K562 (cell line): Measurements from ENCODE around the gene GOLGA2. TPM values are rescaled to one million over a fixed set of nuclear protein-coding genes. Genes with fewer than 3 reads are reported as not detected.

ENCODE experiments used
- ATAC-seq: fragments of 200-7000 bp; cut with Tn5 transposase; 3 replicates; pipeline ENCODE4 v1.9.1; 2020; ENCODE audit warnings: moderate library complexity
- BruUV-seq: library from RNA; stranded (reverse); fragments of 400-500 nt; replicated peaks from 2 replicates; lab custom pipeline; 2021; lab: Mats Ljungman, UMichigan
- CTCF ChIA-PET: fragments of 300-600 bp; formaldehyde crosslinking; extraction: SDS; loops from one replicate; lab custom pipeline; 2021; ENCODE audit warnings: low intra/inter-chr PET ratio; lab: Yijun Ruan, JAX
- POLR2A ChIA-PET: fragments of 300-600, 350-650 bp; sonication (Branson Sonifier 250); formaldehyde crosslinking; extraction: SDS; loops from one replicate; lab custom pipeline; 2021; ENCODE audit warnings: antibody characterized with exemption, inconsistent platforms; lab: Yijun Ruan, JAX
- DNase-seq, 4 experiments: peaks; one replicate each; pipeline versions ENCODE4 v3.0.0 to v3.0.0-alpha.2; 2011 to 2018; ENCODE audit warnings: low spot score in 3 of 4, mixed read lengths in 3 of 4; ENCODE audit errors: extremely low read depth in 1 of 4
- FAIRE-seq: peaks from 2 replicates; lab custom pipeline; 2011; peaks lifted over from hg19 to GRCh38; lab: Jason Lieb, UNC
- H2AFZ ChIP-seq: 2 replicates; pipeline ENCODE4 v1.6.0; 2011; ENCODE audit warnings: low read depth, low read length, control low read depth, inconsistent platforms
- H3K27ac ChIP-seq: fragments of 200-600 bp; 3 replicates; pipeline ENCODE4 v1.8.0; 2011; ENCODE audit warnings: low read depth, mild to moderate bottlenecking, control low read depth, inconsistent platforms, low read length, moderate library complexity, mixed read lengths; ENCODE audit errors: extremely low read depth
- H3K27me3 ChIP-seq, 2 experiments: fragments of 300-600 bp in 1 of 2; 2 replicates in 1 of 2; 3 replicates in 1 of 2; pipeline versions ENCODE4 v1.6.0 to v1.8.0; 2011; ENCODE audit warnings: inconsistent platforms in 2 of 2, low read length in 2 of 2, mild to moderate bottlenecking in 1 of 2, mixed read lengths in 1 of 2, moderate library complexity in 1 of 2; ENCODE audit not compliant: control insufficient read depth in 2 of 2, insufficient read depth in 2 of 2
- H3K36me3 ChIP-seq: fragments of 300-600 bp; 3 replicates; pipeline ENCODE4 v1.8.0; 2011; ENCODE audit warnings: mild to moderate bottlenecking, low read length, inconsistent platforms; ENCODE audit not compliant: control insufficient read depth, insufficient read depth
- H3K4me1 ChIP-seq, 2 experiments: fragments of 200-600 bp in 1 of 2; replicated peaks in 1 of 2; 2 replicates in 1 of 2; 3 replicates in 1 of 2; pipeline versions ENCODE4 v1.5.1 to v1.8.0; 2011; ENCODE audit warnings: inconsistent platforms in 2 of 2, low read length in 2 of 2, mild to moderate bottlenecking in 1 of 2, mixed read lengths in 1 of 2, moderate library complexity in 1 of 2; ENCODE audit not compliant: control insufficient read depth in 2 of 2, insufficient read depth in 2 of 2
- H3K4me2 ChIP-seq: 2 replicates; pipeline ENCODE4 v1.6.1; 2011; ENCODE audit warnings: low read length, control low read depth, inconsistent platforms, mixed read lengths; ENCODE audit not compliant: insufficient read depth
- H3K4me3 ChIP-seq: fragments of 200-600 bp; sonication (generic), shearing (Covaris generic); 2 replicates; pipeline ENCODE4 v1.5.1; 2016; ENCODE audit warnings: control low read depth, inconsistent platforms
- H3K79me2 ChIP-seq: fragments of 200-600 bp; 3 replicates; pipeline ENCODE4 v1.8.0; 2011; ENCODE audit warnings: low read length, inconsistent platforms; ENCODE audit not compliant: control insufficient read depth, insufficient read depth
- H3K9ac ChIP-seq, 2 experiments: 2 replicates each; pipeline versions ENCODE4 v1.6.0 to v1.6.1; 2011; ENCODE audit warnings: low read depth in 2 of 2, low read length in 2 of 2, control low read depth in 1 of 2, inconsistent platforms in 1 of 2, mild to moderate bottlenecking in 1 of 2, mixed read lengths in 1 of 2; ENCODE audit not compliant: insufficient read depth in 1 of 2
- H3K9me1 ChIP-seq: one replicate; pipeline ENCODE4 v1.6.0; 2011; ENCODE audit warnings: inconsistent platforms, mild to moderate bottlenecking, low read length, moderate library complexity; ENCODE audit not compliant: control insufficient read depth, insufficient read depth
- H3K9me3 ChIP-seq: replicated peaks from 2 replicates; pipeline ENCODE4 v1.5.1; 2011; ENCODE audit warnings: low read depth, low read length, inconsistent platforms; ENCODE audit not compliant: control insufficient read depth, insufficient read depth
- H4K20me1 ChIP-seq: replicated peaks from 2 replicates; pipeline ENCODE4 v1.6.1; 2011; ENCODE audit warnings: low read length, inconsistent platforms, mixed read lengths; ENCODE audit not compliant: control insufficient read depth, insufficient read depth
- CHCHD3 ChIP-seq: fragments of 250-450 bp; sonication (Bioruptor Pico); IDR thresholded peaks from 2 replicates; pipeline ENCODE4 v2.1.2; 2022; ENCODE audit warnings: mild to moderate bottlenecking
- ELF2 ChIP-seq: fragments of 250-450 bp; sonication (Bioruptor Pico); IDR thresholded peaks from 2 replicates; pipeline ENCODE4 v1.5.0; 2021; ENCODE audit warnings: mild to moderate bottlenecking
- HNRNPLL ChIP-seq: fragments of 200-400 bp; formaldehyde crosslinking; IDR thresholded peaks from 2 replicates; pipeline ENCODE4 v1.6.1; 2017; ENCODE audit warnings: low read length, low read depth, mild to moderate bottlenecking; ENCODE audit not compliant: poor library complexity, severe bottlenecking
- IFI16 ChIP-seq: fragments of 250-450 bp; sonication (Bioruptor Pico); IDR thresholded peaks from 2 replicates; pipeline ENCODE4 v2.1.2; 2022; ENCODE audit warnings: mild to moderate bottlenecking, inconsistent platforms
- ILK ChIP-seq: fragments of 450-650 bp; IDR thresholded peaks from 2 replicates; pipeline ENCODE4 v1.6.1; 2016; ENCODE audit warnings: missing genetic modification characterization, low read depth, mild to moderate bottlenecking, missing compliant biosample characterization, moderate library complexity, borderline replicate concordance
- NFXL1 ChIP-seq: fragments of 450-650 bp; formaldehyde crosslinking; IDR thresholded peaks from 2 replicates; pipeline ENCODE4 v1.4.0; 2021; ENCODE audit warnings: mild to moderate bottlenecking
- OTX1 ChIP-seq: fragments of 450-650 bp; formaldehyde crosslinking; IDR thresholded peaks from 2 replicates; pipeline ENCODE4 v1.4.0; 2022; ENCODE audit warnings: mild to moderate bottlenecking
- POLR2AphosphoS5 ChIP-seq: IDR thresholded peaks from 2 replicates; pipeline ENCODE4 v1.6.1; 2011; ENCODE audit warnings: mild to moderate bottlenecking, low read depth, low read length, moderate library complexity; ENCODE audit not compliant: control insufficient read depth, insufficient read depth
- POLR2G ChIP-seq: fragments of 200-400 bp; formaldehyde crosslinking; IDR thresholded peaks from 2 replicates; pipeline ENCODE4 v1.6.1; 2017; ENCODE audit warnings: low read depth, mild to moderate bottlenecking, antibody characterized with exemption, low read length, moderate library complexity
- RBFOX2 ChIP-seq: fragments of 200-400 bp; formaldehyde crosslinking; IDR thresholded peaks from 2 replicates; pipeline ENCODE4 v1.6.1; 2017; ENCODE audit warnings: low read depth, mild to moderate bottlenecking, low read length, moderate library complexity
- SAP30 ChIP-seq: fragments of 200-600 bp; sonication (generic); IDR thresholded peaks from 2 replicates; pipeline ENCODE4 v1.6.1; 2012; ENCODE audit warnings: borderline replicate concordance, low read depth, mild to moderate bottlenecking, moderate library complexity, low read length, control low read depth, inconsistent platforms; ENCODE audit not compliant: insufficient read depth, poor library complexity, severe bottlenecking
- SIX5 ChIP-seq, 2 experiments: IDR thresholded peaks; 2 replicates each; pipeline ENCODE4 v1.6.1; 2011; ENCODE audit warnings: low read length in 2 of 2, borderline replicate concordance in 1 of 2, low read depth in 1 of 2, mild to moderate bottlenecking in 1 of 2, moderate library complexity in 1 of 2; ENCODE audit not compliant: insufficient read depth in 1 of 2
- ZNF384 ChIP-seq: IDR thresholded peaks from 2 replicates; pipeline ENCODE4 v1.6.1; 2012; ENCODE audit warnings: low read depth, low read length, improper control_type of control experiment
- ZNF551 ChIP-seq: fragments of 250-450 bp; sonication (Bioruptor Pico); IDR thresholded peaks from 2 replicates; pipeline ENCODE4 v1.5.0; 2021; ENCODE audit warnings: mild to moderate bottlenecking, moderate library complexity
- WGBS: fragments of 100-300 bp; shearing (Covaris generic); methylation state at CpG from one replicate; pipeline ENCODE4 v1.1.6; 2016; ENCODE audit warnings: low coverage, mixed read lengths; ENCODE audit not compliant: insufficient coverage; ENCODE audit errors: missing lambda C conversion rate; 5-methylcytosine and 5-hydroxymethylcytosine counted together
- in situ Hi-C: fragments of 300-500 bp; cut with MboI; formaldehyde crosslinking; loops from 4 replicates; pipeline ENCODE4 v1.15.0; 2018; ENCODE audit warnings: inconsistent platforms, mixed read lengths
- intact Hi-C: fragments of 100-400 bp; cut with micrococcal nuclease; formaldehyde crosslinking; loops from 2 replicates; pipeline ENCODE4 v1.14.2; 2022
- polyA plus RNA-seq, 8 experiments: library from polyadenylated mRNA; depleted of rRNA in 4 of 8; stranded (reverse) in 5 of 8; unstranded in 3 of 8; fragments of >200 nt; fragmentation: Nextera tagmentation in 2 of 8; fragmentation: Illumina TruSeq in 1 of 8; extraction: Ambion mirVana in 2 of 8; extraction: Trizol in 1 of 8; gene quantifications; 2 replicates each; pipeline versions ENCODE4 v1.2.1 to v1.2.3, GENCODE V29; 2011 to 2014; ENCODE audit warnings: inconsistent platforms in 1 of 8, missing spikeins in 1 of 8
- total RNA-seq, 7 experiments: library from RNA; depleted of rRNA in 6 of 7; stranded (reverse); fragments of >200 nt in 6 of 7; fragmentation: Illumina TruSeq in 2 of 7; extraction: Trizol in 2 of 7; gene quantifications; 2 replicates each; pipeline versions ENCODE4 v1.2.1 to v1.2.3, GENCODE V29; 2011 to 2021; ENCODE audit warnings: low replicate concordance in 1 of 7

Gene GOLGA2
- total and polyA plus RNA-seq, 9 of the 15 experiments (the other 6 are each of a cell fraction or from before 2014, with no cell fraction given): 15.7 to 138 (median 76.0) TPM

GRCh38 chr9:128271112-128271511, 4.7 kb downstream of the GOLGA2 start:
- in situ Hi-C loops: no loop called here
- H3K4me3 ChIP-seq: no peak overlapping the region
- no TSS peak for BruUV-seq
- FAIRE-seq (no peak), ATAC-seq (no peak)
- H3K36me3 ChIP-seq: peaks cover 81% of the 10 kb centered on the region
- H3K79me2 ChIP-seq: peaks cover 27% of the 10 kb centered on the region
- peak overlapping the region in 1 of 2 experiments; percentile 55; a peak in 1 of 4 replicates for H3K9ac ChIP-seq
- H3K27ac ChIP-seq: no peak overlapping the region
- H3K9me3 ChIP-seq: no peaks in the 10 kb centered on the region
- 0 out of 4 replicates have a peak, but pooled peaks of 1 of the 2 experiments have one; percentile 2 for TF ChIP-seq SIX5 (IDR thresholded peaks at IDR 0.05; ENCODE audit: borderline replicate concordance in 1 of 2, insufficient read depth in 1 of 2, low read depth in 1 of 2, low read length in 2 of 2)
- TF ChIP-seq ZNF384: no peak
- TF ChIP-seq, all 486 proteins: peak for 1
- CTCF ChIA-PET: no interaction called here
- Histone ChIP-seq H3K9me1 (peaks cover 11% of the 10 kb centered on the region), H3K4me1 (peaks cover 12 to 13% of the 10 kb centered on the region in 2 experiments; a peak in 4 of 5 replicates), H3K4me2 (no peak overlapping the region), H2AFZ (no peak overlapping the region), H4K20me1 (peaks cover 3% of the 10 kb centered on the region; the same call in 1 of the 2 replicates), H3K27me3 (no peaks in the 10 kb centered on the region)
- no peak for DNase-seq
- 81% methylated on average over 3 of the region's 3 CpGs for WGBS
- intact Hi-C loops: loop anchor here (10.0 kb wide), 2 partner anchors 146 to 414 kb away; partner anchors contain the start of genes PTGES2 and SET
- POLR2A ChIA-PET: interaction anchor here (0.9 to 4.6 kb wide), 5 partner anchors 13 to 81 kb away, joined by 3 to 37 read pairs (median 3); no protein-coding TSS in a partner anchor

DNA sequence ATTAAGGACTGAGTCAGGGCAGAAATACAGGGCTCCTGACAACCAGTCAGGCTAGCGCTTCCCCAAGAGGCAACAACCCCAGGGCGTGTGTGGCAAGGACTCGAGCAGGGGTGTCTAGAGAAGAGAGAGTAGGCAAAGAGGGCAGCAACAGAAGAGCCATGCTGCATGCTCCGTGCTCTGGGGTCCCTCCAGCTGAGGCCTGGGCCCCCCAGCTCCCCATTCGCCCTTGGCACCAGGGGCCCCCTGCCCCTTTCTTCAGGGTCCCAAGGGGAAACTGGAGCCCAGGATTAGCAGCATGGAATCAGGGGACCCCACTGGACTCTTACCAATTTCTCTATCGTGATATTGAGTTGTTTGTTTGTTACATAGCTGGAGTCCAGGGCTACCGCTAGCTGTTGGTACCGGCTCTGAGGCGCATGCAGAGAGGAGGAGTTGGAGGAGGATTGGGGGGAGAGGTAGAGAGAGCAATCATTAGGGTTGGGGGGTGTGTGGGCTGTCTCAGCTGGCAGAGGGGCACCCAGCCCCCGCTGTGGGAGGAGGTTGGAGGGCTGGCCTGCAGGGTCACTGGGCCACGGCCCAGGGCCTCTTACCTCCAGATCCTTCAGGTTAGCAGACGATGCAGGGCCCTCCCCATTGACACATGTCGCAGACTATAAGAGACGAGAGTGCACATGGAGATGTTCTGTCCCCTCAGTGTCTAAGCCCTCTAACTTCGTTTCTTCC, 8.8 kb downstream of the GOLGA2 start:
- peaks cover 0 to 3% of the 10 kb centered on the region in 2 experiments; a peak in 1 of 5 replicates for H3K4me1 ChIP-seq
- intact Hi-C loops: no loop called here
- H3K4me2 ChIP-seq: no peak overlapping the region
- no peak overlapping the region for H3K4me3 ChIP-seq
- no TSS peak for BruUV-seq
- H3K79me2 ChIP-seq: no peaks in the 10 kb centered on the region
- whole genome bisulfite sequencing: 89% methylated on average over 15 of the region's 15 CpGs
- H3K27me3 ChIP-seq: no peaks in the 10 kb centered on the region
- no peaks in the 10 kb centered on the region for H3K9me3 ChIP-seq
- H4K20me1 ChIP-seq: 0 out of 2 replicates have a peak, but pooled peaks cover 3% of the 10 kb centered on the region
- peaks cover 11% of the 10 kb centered on the region for H3K9me1 ChIP-seq
- ChIA-PET POLR2A (interaction anchor here (0.6 to 1.8 kb wide), 9 partner anchors 8 to 1476 kb away, joined by 3 to 9 read pairs (median 3); partner anchors contain the start of genes GOLGA2 and SWI5), CTCF (no interaction called here)
- DNase-seq (no peak), ATAC-seq (no peak), FAIRE-seq (no peak)
- no peak overlapping the region for H3K27ac ChIP-seq
- H3K9ac ChIP-seq: peak overlapping the region in 1 of 2 experiments; percentile 38; a peak in 2 of 4 replicates
- H3K36me3 ChIP-seq: peaks cover 84% of the 10 kb centered on the region
- no peak overlapping the region for H2AFZ ChIP-seq
- in situ Hi-C loops: no loop called here
- no peak for TF ChIP-seq HNRNPLL
- TF ChIP-seq ZNF551 (CRISPR knock-in tag): no peak
- peak; percentile 50; the same call in 1 of the 2 replicates for TF ChIP-seq RBFOX2
- no peak for TF ChIP-seq CHCHD3 (CRISPR knock-in tag)
- TF ChIP-seq ELF2: no peak
- TF ChIP-seq IFI16: no peak
- TF ChIP-seq NFXL1 (CRISPR knock-in tag): no peak
- no peak for TF ChIP-seq OTX1 (CRISPR knock-in tag)
- TF ChIP-seq SAP30: no peak
- no peak for TF ChIP-seq ILK (tag)
- TF ChIP-seq POLR2G: peak; percentile 65
- no peak for TF ChIP-seq POLR2AphosphoS5
